T-helper 2 cell treated with Interferon-gamma antibody and Interleukin-4, amounts not matched to agents 100 ng/mL and 5 ng/mL, for 36 hours (primary cell): ENCODE measurements around the gene ZBTB20. TPM values are rescaled to one million over a fixed set of nuclear protein-coding genes. Genes with fewer than 3 reads are reported as not detected.

Experiments used
- intact Hi-C: fragments of 100-400 bp; cut with micrococcal nuclease; formaldehyde crosslinking; loops from one replicate; pipeline ENCODE4 v1.15.1; 2023
- total RNA-seq: library from RNA; stranded (reverse); gene quantifications from 2 replicates; pipeline ENCODE4 v1.2.3, GENCODE V29; 2022

Gene ZBTB20
- total RNA-seq, 1 donor from 2014 or later: 8.0 TPM

- intact Hi-C loops: no loop called here
Observed at GRCh38 chr3:114451561-114452018, 695.5 kb downstream of the ZBTB20 start.

GRCh38 chr3:114451051-114451451 is 696.0 kb downstream of the ZBTB20 start:
- intact Hi-C loops: no loop called here

- intact Hi-C loops: no loop called here
Observed at GRCh38 chr3:114450008-114450596, 697.0 kb downstream of the ZBTB20 start.

- intact Hi-C loops: no loop called here
Observed at GRCh38 chr3:114449271-114450007, 697.6 kb downstream of the ZBTB20 start.

GRCh38 chr3:114447950-114448479 is 699.1 kb downstream of the ZBTB20 start:
- intact Hi-C loops: no loop called here

GRCh38 chr3:114447545-114447944 is 699.5 kb downstream of the ZBTB20 start:
- intact Hi-C loops: no loop called here

GRCh38 chr3:114446600-114446999 is 700.5 kb downstream of the ZBTB20 start:
- intact Hi-C loops: no loop called here

GRCh38 chr3:114445233-114445632 is 701.9 kb downstream of the ZBTB20 start:
- intact Hi-C loops: no loop called here

GRCh38 chr3:114444216-114444615 is 702.9 kb downstream of the ZBTB20 start:
- intact Hi-C loops: no loop called here

GRCh38 chr3:114442246-114442645 is 704.8 kb downstream of the ZBTB20 start:
- intact Hi-C loops: no loop called here

- intact Hi-C loops: no loop called here
Observed at GRCh38 chr3:114441386-114441785, 705.7 kb downstream of the ZBTB20 start.

GRCh38 chr3:114440700-114441099 is 706.4 kb downstream of the ZBTB20 start:
- intact Hi-C loops: no loop called here

GRCh38 chr3:114439284-114439683 is 707.8 kb downstream of the ZBTB20 start:
- intact Hi-C loops: no loop called here

GRCh38 chr3:114437897-114438296 is 709.2 kb downstream of the ZBTB20 start:
- intact Hi-C loops: no loop called here

- intact Hi-C loops: no loop called here
Observed at GRCh38 chr3:114436182-114436581, 710.9 kb downstream of the ZBTB20 start.

GRCh38 chr3:114435386-114436115 is 711.5 kb downstream of the ZBTB20 start:
- intact Hi-C loops: no loop called here

GRCh38 chr3:114432310-114432709 is 714.8 kb downstream of the ZBTB20 start:
- intact Hi-C loops: no loop called here

- intact Hi-C loops: no loop called here
Observed at GRCh38 chr3:114428044-114428595, 719.0 kb downstream of the ZBTB20 start.

GRCh38 chr3:114427285-114428043 is 719.6 kb downstream of the ZBTB20 start:
- intact Hi-C loops: no loop called here

GRCh38 chr3:114424337-114424736 is 722.8 kb downstream of the ZBTB20 start:
- intact Hi-C loops: no loop called here

- intact Hi-C loops: no loop called here
Observed at GRCh38 chr3:114421204-114421603, 725.9 kb downstream of the ZBTB20 start.
